HL-60/S4 (cell line): ENCODE data around the gene IFFO2.

Source experiments
- in situ Hi-C: fragments of 300-500 bp; cut with MboI; formaldehyde crosslinking; loops from 2 replicates; pipeline ENCODE4 v1.14.3; 2022; ENCODE audit warnings: low sequenced_read_pairs

IFFO2 gene

GRCh38 chr1:18938008-18938706 is 18.3 kb downstream of the IFFO2 start:
- in situ Hi-C loops: no loop called here

- in situ Hi-C loops: no loop called here
Measured at GRCh38 chr1:18937539-18937938, 18.9 kb downstream of the IFFO2 start.

GRCh38 chr1:18936814-18937481 is 19.5 kb downstream of the IFFO2 start:
- in situ Hi-C loops: no loop called here

- in situ Hi-C loops: no loop called here
Measured at GRCh38 chr1:18936471-18936813, 20.0 kb downstream of the IFFO2 start.

GRCh38 chr1:18934205-18935000 is 22.1 kb downstream of the IFFO2 start:
- in situ Hi-C loops: no loop called here

- in situ Hi-C loops: no loop called here
Measured at GRCh38 chr1:18932879-18933278, 23.6 kb downstream of the IFFO2 start.

GRCh38 chr1:18932387-18932786 is 24.1 kb downstream of the IFFO2 start:
- in situ Hi-C loops: no loop called here

GRCh38 chr1:18931730-18932129 is 24.7 kb downstream of the IFFO2 start:
- in situ Hi-C loops: no loop called here

GRCh38 chr1:18929686-18930085 is 26.8 kb downstream of the IFFO2 start:
- in situ Hi-C loops: no loop called here

- in situ Hi-C loops: no loop called here
Measured at GRCh38 chr1:18928985-18929384, 27.5 kb downstream of the IFFO2 start.

- in situ Hi-C loops: no loop called here
Measured at GRCh38 chr1:18928406-18928805, 28.1 kb downstream of the IFFO2 start.

GRCh38 chr1:18927654-18928272 is 28.7 kb downstream of the IFFO2 start:
- in situ Hi-C loops: no loop called here

GRCh38 chr1:18927082-18927653 is 29.3 kb downstream of the IFFO2 start:
- in situ Hi-C loops: no loop called here

- in situ Hi-C loops: no loop called here
Measured at GRCh38 chr1:18926315-18927081, 30.0 kb downstream of the IFFO2 start.

- in situ Hi-C loops: no loop called here
Measured at GRCh38 chr1:18925279-18925678, 31.2 kb downstream of the IFFO2 start.

GRCh38 chr1:18924221-18924691 is 32.2 kb downstream of the IFFO2 start:
- in situ Hi-C loops: no loop called here

- in situ Hi-C loops: no loop called here
Measured at GRCh38 chr1:18923756-18924211, 32.7 kb downstream of the IFFO2 start.

GRCh38 chr1:18922848-18923755 is 33.4 kb downstream of the IFFO2 start:
- in situ Hi-C loops: no loop called here

- in situ Hi-C loops: no loop called here
Measured at GRCh38 chr1:18922319-18922726, 34.2 kb downstream of the IFFO2 start.
